Liver (tissue), 3 donors: Measurements from ENCODE around the gene RSRC2.

Source experiments
- CTCF ChIP-seq: fragments of 150-350 bp; IDR thresholded peaks from 2 replicates; pipeline ENCODE4 v1.5.1; 2017; ENCODE audit warnings: improper control_type of control experiment, low read depth, low read length; ENCODE audit not compliant: missing input control
- JUND ChIP-seq, 2 donors: IDR thresholded peaks; 2 replicates each; pipeline ENCODE4 v1.6.1; 2016; ENCODE audit warnings: antibody characterized with exemption in 2 of 2
- MAX ChIP-seq: IDR thresholded peaks from 2 replicates; pipeline ENCODE4 v1.6.1; 2016; ENCODE audit warnings: antibody characterized with exemption
- YY1 ChIP-seq: IDR thresholded peaks from 2 replicates; pipeline ENCODE4 v1.6.1; 2016; ENCODE audit warnings: antibody characterized with exemption, mild to moderate bottlenecking
- ZBTB33 ChIP-seq: IDR thresholded peaks from 2 replicates; pipeline ENCODE4 v1.6.1; 2016; ENCODE audit warnings: antibody characterized with exemption
- donor health status: healthy.
- donor health status: healthy.

GRCh38 chr12:122471324-122472226 is 55.2 kb downstream of the RSRC2 start:
- no peak for TF ChIP-seq ZBTB33
- peak; percentile 91 for TF ChIP-seq CTCF
- no peak for TF ChIP-seq MAX
- TF ChIP-seq YY1 = no peak
- TF ChIP-seq JUND (IDR thresholded peaks at IDR 0.05) = no peak
